T-cell (primary cell): ENCODE data around the gene LMNTD1. TPM values are rescaled to one million over a fixed set of nuclear protein-coding genes. Genes with fewer than 3 reads are reported as not detected.
"Not testable (repeated sequence)": the region's sequence is repeated elsewhere in the genome, so short reads cannot be mapped to it uniquely, and the experiment has no call there.

Experiments used
- ATAC-seq, 4 experiments: fragments of 200-7000 bp in 3 of 4; fragments of 150-1000 bp in 1 of 4; cut with Tn5 transposase; replicated peaks in 1 of 4; 1 replicate in 3 of 4; 2 replicates in 1 of 4; pipeline ENCODE4 v1.10.0; 2021; ENCODE audit warnings: moderate library complexity in 3 of 4, mild to moderate bottlenecking in 2 of 4, moderate number of reproducible peaks in 1 of 4
- CTCF ChIA-PET, 2 donors: fragments of 300-600 bp; sonication (Branson Sonifier 250); formaldehyde crosslinking; loops; one replicate each; lab custom pipeline; 2022; ENCODE audit warnings: antibody characterized with exemption in 2 of 2; lab: Charles Lee
- POLR2A ChIA-PET, 2 donors: fragments of 300-600 bp; sonication (Branson Sonifier 250); formaldehyde crosslinking; loops; one replicate each; lab custom pipeline; 2022; ENCODE audit warnings: antibody characterized with exemption in 2 of 2; lab: Charles Lee
- DNase-seq, 35 experiments: peaks; one replicate each; pipeline versions ENCODE4 v3.0.0 to v3.0.0-alpha.2; 2013 to 2023
- H3K27ac ChIP-seq: one replicate; pipeline ENCODE4 v1.5.1; 2013; ENCODE audit warnings: low read length
- H3K27me3 ChIP-seq, 2 experiments: replicated peaks in 1 of 2; 1 replicate in 1 of 2; 2 replicates in 1 of 2; pipeline versions ENCODE4 v1.6.1 to v1.7.0; 2013; ENCODE audit warnings: low read length in 1 of 2, mixed read lengths in 1 of 2; ENCODE audit not compliant: control insufficient read depth in 2 of 2, insufficient read depth in 2 of 2; ENCODE audit errors: extremely low read depth in 1 of 2
- H3K36me3 ChIP-seq, 2 donors: 1 replicate in 1 of 2; 2 replicates in 1 of 2; pipeline versions ENCODE4 v1.6.1 to v1.7.0; 2013; ENCODE audit warnings: low read length in 1 of 2; ENCODE audit not compliant: control insufficient read depth in 2 of 2, insufficient read depth in 1 of 2; ENCODE audit errors: extremely low read depth in 1 of 2
- H3K4me1 ChIP-seq, 2 experiments: 1 replicate in 1 of 2; 2 replicates in 1 of 2; pipeline versions ENCODE4 v1.6.1 to v1.7.0; 2013; ENCODE audit warnings: low read length in 2 of 2, mixed read lengths in 1 of 2; ENCODE audit not compliant: insufficient read depth in 2 of 2, control insufficient read depth in 1 of 2; ENCODE audit errors: extremely low read depth in 1 of 2
- H3K4me3 ChIP-seq, 2 donors: 1 replicate in 1 of 2; 2 replicates in 1 of 2; pipeline versions ENCODE4 v1.5.1 to v1.7.0; 2013; ENCODE audit warnings: mild to moderate bottlenecking in 2 of 2, low read length in 1 of 2, moderate library complexity in 1 of 2; ENCODE audit not compliant: control insufficient read depth in 1 of 2; ENCODE audit errors: extremely low read depth in 1 of 2
- H3K9me3 ChIP-seq: 2 replicates; pipeline ENCODE4 v1.7.0; 2013
- H3K27ac Mint-ChIP-seq, 2 donors: one replicate each; pipeline ENCODE4 v1.8.0; 2020 to 2021; ENCODE audit warnings: mild to moderate bottlenecking in 2 of 2, mixed read lengths in 2 of 2
- H3K27me3 Mint-ChIP-seq, 2 donors: one replicate each; pipeline ENCODE4 v1.8.0; 2021 to 2022; ENCODE audit warnings: mixed read lengths in 2 of 2
- H3K36me3 Mint-ChIP-seq: one replicate; pipeline ENCODE4 v1.8.0; 2021; ENCODE audit warnings: mixed read lengths
- H3K4me1 Mint-ChIP-seq, 3 donors: one replicate each; pipeline ENCODE4 v1.8.0; 2020 to 2022; ENCODE audit warnings: mixed read lengths in 3 of 3, mild to moderate bottlenecking in 1 of 3
- H3K4me3 Mint-ChIP-seq, 3 donors: one replicate each; pipeline ENCODE4 v1.8.0; 2020 to 2022; ENCODE audit warnings: mild to moderate bottlenecking in 3 of 3, mixed read lengths in 3 of 3, moderate library complexity in 3 of 3
- H3K9me3 Mint-ChIP-seq, 3 donors: one replicate each; pipeline ENCODE4 v1.8.0; 2020 to 2022; ENCODE audit warnings: mixed read lengths in 3 of 3
- WGBS: methylation state at CpG from one replicate; pipeline ENCODE4 v1.1.5; 2013; ENCODE audit warnings: missing lambda C conversion rate; ENCODE audit not compliant: insufficient coverage; 5-methylcytosine and 5-hydroxymethylcytosine counted together
- total RNA-seq, 35 experiments: library from RNA in 6 of 35; stranded (reverse) in 6 of 35; fragments of 120-200 nt in 1 of 35; gene quantifications; one replicate each; pipeline versions ENCODE4 v1.2.1 to v1.2.4 and lab custom pipeline; 2013 to 2026

LMNTD1 gene
- total RNA-seq, 5 donors from 2014 or later (not counting 1 experiment from before 2014, with no cell fraction given): not detected

DNA sequence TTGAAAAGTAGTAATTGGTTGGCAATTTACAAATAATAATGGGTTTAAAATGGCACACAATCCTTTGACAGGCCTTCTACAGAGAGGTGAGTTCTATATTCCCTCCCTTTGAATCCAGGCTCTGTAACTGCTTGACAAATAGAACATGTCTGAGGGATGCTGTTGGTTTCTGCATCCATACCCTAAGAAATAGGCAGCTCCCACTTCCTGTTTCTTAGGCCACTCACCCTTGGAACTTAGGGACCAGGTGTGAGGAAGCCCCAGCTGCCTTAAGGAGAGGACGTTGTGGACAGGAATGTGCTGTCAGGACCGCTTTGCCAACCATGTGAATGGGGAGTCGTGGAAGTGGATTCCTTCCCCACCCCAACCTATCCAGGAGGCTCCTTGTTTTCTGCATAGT lies 59.4 kb downstream of the LMNTD1 start:
- POLR2A ChIA-PET: no interaction called here
- CTCF ChIA-PET: interaction anchor here in 1 of 2 donors (1.0 kb wide), 1 partner anchor 10 kb away, joined by 3 read pairs; no protein-coding TSS in a partner anchor
- Histone ChIP-seq H3K27me3 (peaks cover 0 to 5% of the 10 kb centered on the region in 2 experiments), H3K36me3 (no peaks in the 10 kb centered on the region), H3K9me3 (no peaks in the 10 kb centered on the region), H3K4me3 (no peak overlapping the region), H3K27ac (no peak overlapping the region), H3K4me1 (peaks cover 0 to 4% of the 10 kb centered on the region in 2 experiments)
- no peaks in the 10 kb centered on the region for H3K27me3 Mint-ChIP-seq
- H3K4me3 Mint-ChIP-seq: no peak overlapping the region
- no peak overlapping the region for H3K27ac Mint-ChIP-seq
- peaks cover 6 to 13% (median 8%) of the 10 kb centered on the region in 3 donors for H3K4me1 Mint-ChIP-seq
- ATAC-seq: no peak
- H3K36me3 Mint-ChIP-seq: no peaks in the 10 kb centered on the region
- no peak for DNase-seq
- WGBS: no CpG with 5 or more reads among the region's 3 CpGs
- peaks cover 0 to 2% (median 0%) of the 10 kb centered on the region in 3 donors for H3K9me3 Mint-ChIP-seq

DNA sequence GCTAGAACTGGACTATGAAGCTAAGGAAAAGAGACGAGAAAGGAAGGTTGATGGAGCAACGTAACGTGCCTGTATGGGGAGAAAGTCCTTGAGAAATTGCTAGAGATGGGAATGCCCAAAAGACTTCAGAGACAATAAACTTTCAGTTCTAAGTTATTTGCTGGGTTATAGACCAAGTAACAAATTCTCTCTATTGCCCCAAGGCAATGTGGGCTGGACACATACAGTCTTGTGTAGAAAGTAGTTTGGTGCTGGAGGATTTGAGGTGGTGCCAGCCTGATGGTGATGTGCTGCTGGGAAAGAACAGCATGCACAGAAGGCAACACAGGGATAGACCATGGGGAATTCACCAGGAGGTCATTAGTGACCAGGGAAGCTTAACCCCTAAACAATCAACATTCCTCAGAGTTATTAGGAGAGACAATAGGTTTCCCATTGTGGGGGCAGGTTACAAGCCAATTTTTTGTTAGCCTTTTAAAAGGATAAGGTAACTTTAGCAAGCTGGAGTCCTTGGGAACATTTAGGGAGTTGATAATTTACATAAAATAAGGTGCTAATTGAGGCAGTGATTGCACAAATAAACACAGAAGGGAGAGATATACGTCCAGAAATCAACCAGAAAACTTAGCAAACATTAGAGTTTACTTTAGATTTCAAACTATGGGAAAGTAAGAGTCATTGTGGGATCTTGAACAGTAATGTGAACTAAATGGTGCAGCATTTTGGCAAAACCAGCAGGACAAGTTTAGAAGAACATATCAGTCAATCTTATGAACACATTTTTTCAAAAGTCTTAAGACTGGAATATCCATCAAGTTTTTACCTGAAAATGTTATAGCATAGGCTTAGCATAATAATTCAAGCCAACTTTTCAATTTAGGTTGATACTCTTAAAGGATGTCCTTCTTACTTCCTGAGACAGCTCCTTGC lies 61.4 kb downstream of the LMNTD1 start:
- H3K4me3 ChIP-seq: no peak overlapping the region
- POLR2A ChIA-PET: no interaction called here

DNA sequence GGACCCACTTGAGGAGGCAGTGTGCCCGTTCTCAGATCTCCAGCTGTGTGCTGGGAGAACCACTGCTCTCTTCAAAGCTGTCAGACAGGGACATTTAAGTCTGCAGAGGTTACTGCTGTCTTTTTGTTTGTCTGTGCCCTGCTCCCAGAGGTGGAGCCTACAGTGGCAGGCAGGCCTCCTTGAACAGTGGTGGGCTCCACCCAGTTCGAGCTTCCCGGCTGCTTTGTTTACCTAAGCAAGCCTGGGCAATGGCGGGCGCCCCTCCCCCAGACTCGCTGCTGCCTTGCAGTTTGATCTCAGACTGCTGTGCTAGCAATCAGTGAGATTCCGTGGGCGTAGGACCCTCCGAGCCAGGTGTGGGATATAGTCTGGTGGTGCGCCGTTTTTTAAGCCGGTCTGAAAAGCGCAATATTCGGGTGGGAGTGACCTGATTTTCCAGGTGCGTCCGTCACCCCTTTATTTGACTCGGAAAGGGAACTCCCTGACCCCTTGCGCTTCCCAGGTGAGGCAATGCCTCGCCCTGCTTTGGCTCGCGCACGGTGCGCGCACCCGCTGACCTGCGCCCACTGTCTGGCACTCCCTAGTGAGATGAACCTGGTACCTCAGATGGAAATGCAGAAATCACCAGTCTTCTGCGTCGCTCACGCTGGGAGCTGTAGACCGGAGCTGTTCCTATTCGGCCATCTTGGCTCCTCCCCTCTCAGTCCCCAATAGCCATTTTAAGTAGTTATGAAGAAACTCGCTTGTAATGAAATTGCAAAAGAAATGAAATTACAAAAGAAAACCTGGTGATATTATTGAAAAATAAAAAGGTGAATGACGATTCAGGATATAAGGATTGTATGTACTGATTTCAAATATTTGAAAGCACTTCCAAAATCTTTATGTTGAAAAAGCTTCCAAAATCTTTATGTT lies 63.9 kb downstream of the LMNTD1 start:
- H3K9me3 ChIP-seq, H3K4me1 Mint-ChIP-seq, H3K27me3 Mint-ChIP-seq, H3K4me3 Mint-ChIP-seq, H3K27ac Mint-ChIP-seq, H3K36me3 ChIP-seq, ATAC-seq, H3K27me3 ChIP-seq, CTCF ChIA-PET, H3K27ac ChIP-seq, H3K4me1 ChIP-seq, DNase-seq, H3K9me3 Mint-ChIP-seq, H3K36me3 Mint-ChIP-seq, H3K4me3 ChIP-seq, POLR2A ChIA-PET: not testable (repeated sequence)
- WGBS: no CpG with 5 or more reads among the region's 33 CpGs

More for the DNA sequence above, 61.4 kb downstream of the LMNTD1 start:
- Histone ChIP-seq H3K4me1 (peaks cover 0 to 4% of the 10 kb centered on the region in 2 experiments), H3K27ac (no peak overlapping the region), H3K9me3 (no peaks in the 10 kb centered on the region), H3K27me3 (no peaks in the 10 kb centered on the region), H3K36me3 (no peaks in the 10 kb centered on the region)
- ATAC-seq: no peak
- Mint-ChIP-seq H3K4me3 (no peak overlapping the region), H3K27me3 (no peaks in the 10 kb centered on the region), H3K4me1 (peaks cover 6 to 9% (median 8%) of the 10 kb centered on the region in 3 donors), H3K9me3 (no peaks in the 10 kb centered on the region), H3K36me3 (no peaks in the 10 kb centered on the region), H3K27ac (no peak overlapping the region)
- CTCF ChIA-PET: no interaction called here
- no peak for DNase-seq
- WGBS: 83% methylated on average over 1 of the region's 4 CpGs

- Mint-ChIP-seq H3K4me3 (no peak overlapping the region), H3K36me3 (no peaks in the 10 kb centered on the region), H3K9me3 (no peaks in the 10 kb centered on the region), H3K27me3 (no peaks in the 10 kb centered on the region), H3K4me1 (no peaks in the 10 kb centered on the region), H3K27ac (no peak overlapping the region)
- ChIA-PET CTCF (no interaction called here), POLR2A (no interaction called here)
- peaks cover 0 to 2% of the 10 kb centered on the region in 2 experiments for H3K27me3 ChIP-seq
- no peaks in the 10 kb centered on the region for H3K9me3 ChIP-seq
- H3K36me3 ChIP-seq: no peaks in the 10 kb centered on the region
- no peak for ATAC-seq
- H3K4me3 ChIP-seq: no peak overlapping the region
- WGBS: no CpG with 5 or more reads among the region's 5 CpGs
- no peak overlapping the region for H3K27ac ChIP-seq
- H3K4me1 ChIP-seq: no peaks in the 10 kb centered on the region
- no peak for DNase-seq
These were observed 70.5 kb downstream of the LMNTD1 start for GRCh38 chr12:25482625-25483024.

DNA sequence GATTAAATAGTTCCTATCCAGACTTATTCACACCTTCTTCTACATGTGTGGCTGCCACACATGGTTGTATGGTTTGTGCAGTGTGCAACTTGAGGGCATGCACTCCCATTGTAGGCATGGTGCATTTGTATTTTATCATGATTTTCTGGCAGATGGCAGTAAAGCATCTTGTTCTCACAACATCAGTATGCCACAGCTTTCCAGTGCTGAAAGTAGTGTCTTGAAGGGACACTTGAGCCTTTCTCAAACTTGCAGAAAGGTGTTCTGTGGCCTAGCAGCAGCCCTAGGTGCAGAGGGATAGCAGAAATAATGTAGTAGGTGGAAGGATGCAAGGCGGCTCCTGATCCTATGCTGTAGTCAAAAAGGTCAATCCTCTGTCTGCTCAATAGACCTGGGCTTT lies 72.9 kb downstream of the LMNTD1 start:
- Mint-ChIP-seq H3K9me3 (no peaks in the 10 kb centered on the region), H3K4me1 (no peaks in the 10 kb centered on the region), H3K36me3 (no peaks in the 10 kb centered on the region), H3K27me3 (peaks cover 0 to 5% of the 10 kb centered on the region in 2 donors), H3K4me3 (no peak overlapping the region), H3K27ac (no peak overlapping the region)
- no CpG with 5 or more reads among the region's 1 CpG for WGBS
- ATAC-seq (no peak), DNase-seq (no peak)
- POLR2A ChIA-PET: no interaction called here
- no peak overlapping the region for H3K4me3 ChIP-seq
- no peaks in the 10 kb centered on the region for H3K9me3 ChIP-seq
- H3K27ac ChIP-seq: no peak overlapping the region
- CTCF ChIA-PET: no interaction called here
- H3K36me3 ChIP-seq: no peaks in the 10 kb centered on the region
- H3K4me1 ChIP-seq: no peaks in the 10 kb centered on the region
- H3K27me3 ChIP-seq: peaks cover 0 to 2% of the 10 kb centered on the region in 2 experiments

DNA sequence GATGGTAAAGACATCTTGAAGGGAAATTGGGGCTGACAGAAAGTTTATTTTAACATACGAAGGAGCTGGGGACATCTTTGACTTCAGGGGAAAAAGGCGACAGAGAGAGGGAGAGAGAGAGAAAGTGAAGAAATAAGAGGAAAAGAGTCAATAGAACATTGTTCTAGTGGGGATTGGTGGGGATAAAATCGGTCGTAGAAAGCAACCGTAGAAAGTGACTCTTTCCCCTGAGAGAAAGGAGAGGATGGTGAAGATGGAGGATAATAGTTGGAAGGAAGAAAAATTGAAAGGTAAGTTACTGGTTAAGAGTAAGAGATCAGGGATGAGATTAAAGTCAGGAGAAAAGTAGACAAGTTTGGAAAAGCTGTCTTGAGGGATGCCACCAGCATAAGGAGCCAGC lies 75.9 kb downstream of the LMNTD1 start:
- H3K27me3 Mint-ChIP-seq: peaks cover 0 to 5% of the 10 kb centered on the region in 2 donors

More for the DNA sequence above, 75.9 kb downstream of the LMNTD1 start:
- WGBS: 94% methylated on average over 5 of the region's 5 CpGs
- no peaks in the 10 kb centered on the region for H3K4me1 Mint-ChIP-seq
- H3K27ac Mint-ChIP-seq: no peak overlapping the region
- Histone ChIP-seq H3K4me3 (no peak overlapping the region), H3K27me3 (peaks cover 0 to 2% of the 10 kb centered on the region in 2 experiments), H3K36me3 (no peaks in the 10 kb centered on the region), H3K9me3 (no peaks in the 10 kb centered on the region), H3K4me1 (no peaks in the 10 kb centered on the region), H3K27ac (no peak overlapping the region)
- no peak overlapping the region for H3K4me3 Mint-ChIP-seq
- CTCF ChIA-PET: no interaction called here
- ATAC-seq (no peak), DNase-seq (no peak)
- no peaks in the 10 kb centered on the region for H3K9me3 Mint-ChIP-seq
- no peaks in the 10 kb centered on the region for H3K36me3 Mint-ChIP-seq
- POLR2A ChIA-PET: no interaction called here
